GM18861 (cell line): ENCODE results near the gene C19orf73.
"Not testable (repeated sequence)": the region's sequence is repeated elsewhere in the genome, so short reads cannot be mapped to it uniquely, and the experiment has no call there.

ENCODE experiments used
- ATAC-seq: cut with Tn5 transposase; IDR thresholded peaks from one replicate; pipeline ENCODE4 v1.9.1; 2021; ENCODE audit not compliant: unreplicated experiment

C19orf73 gene

GRCh38 chr19:49103331-49104085, 15.4 kb downstream of the C19orf73 start:
- ATAC-seq = no peak

DNA sequence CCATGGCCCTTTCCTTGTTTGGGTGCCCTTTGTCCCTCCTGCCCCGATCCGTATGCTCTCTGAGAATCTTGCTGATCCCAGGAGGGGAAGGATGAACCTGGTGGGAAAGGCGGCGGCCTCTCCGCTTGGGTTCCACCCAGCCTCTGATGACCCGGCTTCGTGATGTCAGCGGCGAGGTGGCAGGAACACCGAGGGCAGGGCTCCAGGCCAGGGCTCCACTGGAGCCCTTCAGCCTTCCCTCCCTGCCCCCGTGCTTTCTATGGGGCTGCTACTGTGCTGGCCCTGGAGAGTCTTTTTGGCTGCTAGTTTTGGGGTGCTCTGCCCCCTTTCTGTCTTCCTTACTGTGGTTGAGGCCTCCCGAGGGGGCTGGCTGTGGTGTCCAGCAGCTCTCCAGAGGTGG, 16.6 kb downstream of the C19orf73 start:
- no peak for ATAC-seq

DNA sequence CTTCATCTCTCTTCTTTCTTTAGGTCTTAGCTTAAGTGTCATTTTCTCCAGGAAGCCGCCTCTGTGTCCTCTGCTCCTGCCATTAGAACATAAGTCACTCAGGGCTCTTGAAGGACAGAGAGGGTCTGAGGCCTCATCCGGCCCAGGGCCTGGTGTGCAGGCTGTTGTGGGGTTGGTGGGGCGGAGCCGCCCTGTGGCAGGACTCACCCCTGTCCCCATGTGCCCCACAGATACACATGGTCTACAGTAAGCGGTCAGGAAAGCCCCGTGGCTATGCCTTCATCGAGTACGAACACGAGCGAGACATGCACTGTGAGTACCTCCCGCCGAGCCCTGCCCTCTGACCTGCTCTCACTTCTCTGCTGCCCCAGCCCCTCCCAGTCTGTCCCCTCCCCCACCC, 17.8 kb downstream of the C19orf73 start:
- no peak for ATAC-seq

DNA sequence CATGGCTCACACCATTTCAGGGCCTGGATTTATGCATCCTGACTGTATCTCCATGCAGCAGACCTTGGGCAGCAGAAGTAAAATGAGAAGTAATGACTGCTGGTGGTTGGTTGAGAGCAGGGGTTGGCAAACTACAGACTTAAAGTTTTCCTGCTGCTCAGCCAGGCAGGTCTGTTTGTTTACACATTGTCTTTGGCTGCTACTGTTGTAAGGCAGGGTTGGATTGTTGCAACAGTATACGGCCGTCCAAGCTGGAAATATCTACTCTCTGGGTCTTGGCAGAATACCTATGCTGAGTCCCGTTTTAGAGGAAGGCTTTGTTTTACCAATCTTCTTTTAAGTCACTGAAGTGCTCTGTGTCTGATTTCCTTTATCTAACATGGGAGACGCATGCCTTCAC, 20.1 kb downstream of the C19orf73 start:
- ATAC-seq = no peak

GRCh38 chr19:49097453-49098288, 21.3 kb downstream of the C19orf73 start:
- ATAC-seq = no peak

DNA sequence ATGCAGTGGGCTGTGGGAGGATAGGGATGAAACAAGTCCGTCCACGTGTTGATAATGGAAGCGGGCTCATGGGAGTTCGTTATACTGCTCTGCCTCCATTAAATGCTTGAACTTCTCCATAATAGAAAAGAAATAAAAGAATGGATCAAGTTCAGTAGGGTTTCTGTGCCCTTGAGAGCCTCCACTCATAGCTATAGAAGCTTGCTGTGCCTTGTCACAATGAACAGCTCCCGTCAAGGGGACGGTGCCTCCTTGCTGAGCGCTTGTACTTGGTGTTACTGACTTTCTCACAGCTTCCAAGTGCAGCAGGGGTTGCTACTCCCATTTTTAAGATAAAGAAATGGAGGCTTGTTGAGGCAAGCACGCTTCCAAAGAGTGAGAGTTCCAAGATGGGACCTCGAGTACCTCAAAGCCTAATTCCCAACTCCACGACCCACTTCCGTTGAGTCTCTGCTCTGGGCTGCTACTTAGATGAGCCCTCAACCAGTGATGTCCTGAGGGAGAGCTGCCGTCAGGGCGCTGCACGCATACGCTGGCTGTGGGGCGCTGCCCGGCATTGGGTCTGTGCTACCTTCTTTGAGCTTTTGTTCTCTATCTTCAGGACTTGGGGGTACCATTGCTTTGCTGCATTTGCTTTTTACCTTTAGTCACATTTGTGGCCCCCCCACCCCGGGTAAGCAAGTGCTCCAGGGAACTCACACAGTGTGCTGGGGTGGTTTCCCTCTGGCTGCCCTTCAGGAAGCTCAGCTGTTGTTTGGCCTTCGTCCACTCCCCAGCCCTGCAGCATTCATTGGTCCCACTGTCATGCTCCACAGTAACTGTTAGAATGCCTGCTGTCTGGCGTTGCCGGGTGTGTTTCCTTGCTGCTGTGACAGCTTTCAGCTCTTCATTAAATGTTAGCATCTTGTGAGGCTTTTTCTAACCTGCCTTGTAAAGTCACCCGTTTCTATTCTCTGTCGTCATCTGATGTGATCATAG, 24.1 kb downstream of the C19orf73 start:
- ATAC-seq = no peak

- ATAC-seq = no peak
These were observed 26.3 kb downstream of the C19orf73 start for GRCh38 chr19:49092686-49093085.

GRCh38 chr19:49091391-49092038, 27.4 kb downstream of the C19orf73 start:
- no peak for ATAC-seq

- no peak for ATAC-seq
These were observed 32.6 kb downstream of the C19orf73 start for GRCh38 chr19:49086296-49086695.

- no peak for ATAC-seq
These were observed 33.1 kb downstream of the C19orf73 start for GRCh38 chr19:49085868-49086232.

- peak; percentile 85 for ATAC-seq
These were observed 33.7 kb downstream of the C19orf73 start, which contains the start of gene SNRNP70 for GRCh38 chr19:49085020-49085867. TSS of gene SNRNP70 (plus strand) at chr19:49085451. CDS start at chr19:49086415, 964 bp downstream.

DNA sequence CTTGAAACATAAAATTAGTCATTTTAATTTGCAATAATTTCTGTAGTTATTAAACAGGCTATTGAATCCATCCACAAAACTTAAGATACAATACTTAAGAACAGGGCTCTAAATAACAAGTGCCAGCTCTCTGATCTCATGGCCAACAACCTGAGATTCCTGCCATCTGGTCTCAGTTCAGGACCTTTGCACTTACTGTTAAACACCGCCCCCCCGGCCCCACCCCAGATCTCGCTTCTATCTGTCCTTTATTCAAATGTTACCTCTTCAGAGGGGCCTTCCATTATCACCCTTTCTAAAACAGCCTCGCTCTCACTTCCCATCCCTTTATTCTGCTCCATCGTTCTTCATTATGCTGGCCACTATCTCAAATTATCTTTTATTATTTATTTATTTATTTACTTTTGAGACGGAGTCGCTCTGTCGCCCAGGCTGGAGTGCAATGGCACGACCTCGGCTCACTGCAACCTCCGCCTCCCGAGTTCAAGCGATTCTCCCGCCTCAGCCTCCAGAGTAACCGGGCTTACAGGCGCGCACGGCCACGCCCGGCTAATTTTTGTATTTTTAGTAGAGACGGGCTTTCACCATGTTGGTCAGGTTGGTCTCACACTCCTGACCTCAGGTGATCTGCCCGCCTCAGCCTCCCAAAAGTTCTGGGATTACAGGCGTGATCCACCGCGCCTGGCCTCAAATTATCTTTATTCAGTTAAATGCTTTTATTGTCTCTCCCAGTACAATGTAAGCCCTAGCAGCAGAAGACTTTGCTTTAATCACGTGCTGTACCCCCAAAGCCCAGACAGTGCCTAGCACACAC, 34.5 kb downstream of the C19orf73 start:
- ATAC-seq = no peak

GRCh38 chr19:49081273-49081672, 37.7 kb downstream of the C19orf73 start:
- ATAC-seq = no peak

GRCh38 chr19:49080392-49080791, 38.6 kb downstream of the C19orf73 start:
- no peak for ATAC-seq

DNA sequence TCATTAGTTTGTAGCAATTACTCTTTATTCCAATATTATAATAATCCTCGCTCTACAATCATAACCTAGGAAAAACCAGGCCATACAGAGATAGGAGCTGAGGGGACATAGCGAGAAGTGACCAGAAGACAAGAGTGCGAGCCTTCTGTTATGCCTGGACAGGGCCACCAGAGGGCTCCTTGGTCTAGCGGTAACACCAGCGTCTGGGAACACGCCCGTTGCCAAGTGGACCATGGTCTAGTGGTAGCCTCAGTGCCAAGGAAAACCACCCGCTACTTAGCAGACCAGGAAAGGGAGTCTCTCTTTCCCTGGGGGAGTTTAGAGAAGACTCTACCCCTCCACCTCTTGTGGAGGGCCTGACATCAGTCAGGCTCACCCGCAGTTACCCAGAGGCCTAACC, 44.1 kb downstream of the C19orf73 start:
- ATAC-seq = not testable (repeated sequence)

- no peak for ATAC-seq
These were observed 45.2 kb downstream of the C19orf73 start for GRCh38 chr19:49073514-49074378.

GRCh38 chr19:49071860-49072547, 46.9 kb downstream of the C19orf73 start:
- no peak for ATAC-seq
